Measurements from ENCODE around the gene SSH2.
A peak's percentile ranks its signal among the peaks of the same experiment; 100 is the strongest.

Gene SSH2

DNA sequence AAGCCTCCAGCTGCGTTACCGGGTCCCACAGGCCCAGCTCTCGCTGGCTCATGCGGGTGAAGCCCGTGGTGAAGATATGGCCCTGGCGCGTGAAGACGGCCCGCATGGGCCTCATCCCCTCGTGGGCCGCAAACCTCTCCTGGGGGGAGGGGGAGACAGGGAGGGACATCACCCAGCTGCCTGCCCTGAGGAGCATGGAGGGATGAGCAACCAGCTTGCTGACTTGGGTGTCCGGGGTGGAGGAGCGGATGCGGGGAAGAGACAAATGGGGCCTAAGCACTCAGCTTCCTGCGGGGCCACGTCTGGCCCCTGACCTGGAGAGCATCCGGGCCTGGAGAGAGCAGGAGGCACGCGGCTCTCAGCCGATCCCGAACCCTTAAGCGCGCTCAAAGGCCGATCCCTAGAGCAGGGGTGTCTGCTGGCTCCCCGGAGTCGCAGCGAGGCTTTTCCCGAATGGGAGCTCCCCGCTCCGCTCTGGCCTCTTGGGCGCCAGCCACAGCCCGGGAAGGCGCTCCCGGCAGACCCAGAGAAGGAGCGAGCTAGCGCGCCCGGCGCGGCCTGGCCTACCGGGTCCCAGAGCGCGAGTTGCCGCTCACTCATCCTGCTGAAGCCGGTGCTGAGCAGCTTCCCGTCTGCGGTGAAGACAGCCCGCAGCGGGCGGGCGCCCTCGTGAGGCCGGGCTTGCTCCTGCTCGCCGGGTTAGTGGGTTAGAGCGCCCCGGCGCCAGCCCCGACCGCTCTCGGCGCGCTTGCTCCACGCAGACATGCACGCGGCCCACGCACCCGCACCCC, 312.4 kb downstream of the SSH2 start:
- DNase-seq = no peak
- Histone ChIP-seq H3K36me3 (peaks cover 12% of the 10 kb centered on the region), H3K4me3 (ENCODE audit: low read depth, low read length) (no peak overlapping the region), H3K27me3 (no peaks in the 10 kb centered on the region), H3K4me1 (no peaks in the 10 kb centered on the region), H3K9me3 (no peaks in the 10 kb centered on the region)
- TF ChIP-seq, protein P1, sequence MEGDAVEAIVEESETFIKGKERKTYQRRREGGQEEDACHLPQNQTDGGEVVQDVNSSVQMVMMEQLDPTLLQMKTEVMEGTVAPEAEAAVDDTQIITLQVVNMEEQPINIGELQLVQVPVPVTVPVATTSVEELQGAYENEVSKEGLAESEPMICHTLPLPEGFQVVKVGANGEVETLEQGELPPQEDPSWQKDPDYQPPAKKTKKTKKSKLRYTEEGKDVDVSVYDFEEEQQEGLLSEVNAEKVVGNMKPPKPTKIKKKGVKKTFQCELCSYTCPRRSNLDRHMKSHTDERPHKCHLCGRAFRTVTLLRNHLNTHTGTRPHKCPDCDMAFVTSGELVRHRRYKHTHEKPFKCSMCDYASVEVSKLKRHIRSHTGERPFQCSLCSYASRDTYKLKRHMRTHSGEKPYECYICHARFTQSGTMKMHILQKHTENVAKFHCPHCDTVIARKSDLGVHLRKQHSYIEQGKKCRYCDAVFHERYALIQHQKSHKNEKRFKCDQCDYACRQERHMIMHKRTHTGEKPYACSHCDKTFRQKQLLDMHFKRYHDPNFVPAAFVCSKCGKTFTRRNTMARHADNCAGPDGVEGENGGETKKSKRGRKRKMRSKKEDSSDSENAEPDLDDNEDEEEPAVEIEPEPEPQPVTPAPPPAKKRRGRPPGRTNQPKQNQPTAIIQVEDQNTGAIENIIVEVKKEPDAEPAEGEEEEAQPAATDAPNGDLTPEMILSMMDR (IDR thresholded peaks at IDR 0.05; ENCODE audit: low read depth, low read length) = no peak

DNA sequence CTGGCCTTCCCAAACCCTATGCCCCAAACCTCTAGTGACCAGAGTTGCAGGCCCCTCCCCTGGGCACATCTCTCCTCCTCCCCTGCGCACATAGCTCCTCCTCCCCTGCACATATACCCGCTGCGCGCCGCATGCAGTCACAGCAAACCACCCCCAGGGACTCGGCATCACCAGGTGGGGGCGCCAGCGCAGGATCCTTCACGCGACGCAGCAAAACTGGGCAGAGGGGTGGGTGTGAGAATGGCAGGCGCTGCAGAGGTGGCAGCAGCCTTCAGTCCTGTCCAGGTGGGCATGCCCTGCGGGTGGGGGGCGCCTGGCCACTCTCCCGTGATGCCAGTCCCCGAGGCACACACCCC, 312.9 kb downstream of the SSH2 start:
- peak; percentile 78 for DNase-seq
- H3K4me3 ChIP-seq (ENCODE audit: low read depth, low read length) = no peak overlapping the region
- no peaks in the 10 kb centered on the region for H3K9me3 ChIP-seq
- no peaks in the 10 kb centered on the region for H3K27me3 ChIP-seq
- no peaks in the 10 kb centered on the region for H3K4me1 ChIP-seq
- TF ChIP-seq, protein P1 (IDR thresholded peaks at IDR 0.05; ENCODE audit: low read depth, low read length) = peak; percentile 61
- peaks cover 13% of the 10 kb centered on the region for H3K36me3 ChIP-seq

DNA sequence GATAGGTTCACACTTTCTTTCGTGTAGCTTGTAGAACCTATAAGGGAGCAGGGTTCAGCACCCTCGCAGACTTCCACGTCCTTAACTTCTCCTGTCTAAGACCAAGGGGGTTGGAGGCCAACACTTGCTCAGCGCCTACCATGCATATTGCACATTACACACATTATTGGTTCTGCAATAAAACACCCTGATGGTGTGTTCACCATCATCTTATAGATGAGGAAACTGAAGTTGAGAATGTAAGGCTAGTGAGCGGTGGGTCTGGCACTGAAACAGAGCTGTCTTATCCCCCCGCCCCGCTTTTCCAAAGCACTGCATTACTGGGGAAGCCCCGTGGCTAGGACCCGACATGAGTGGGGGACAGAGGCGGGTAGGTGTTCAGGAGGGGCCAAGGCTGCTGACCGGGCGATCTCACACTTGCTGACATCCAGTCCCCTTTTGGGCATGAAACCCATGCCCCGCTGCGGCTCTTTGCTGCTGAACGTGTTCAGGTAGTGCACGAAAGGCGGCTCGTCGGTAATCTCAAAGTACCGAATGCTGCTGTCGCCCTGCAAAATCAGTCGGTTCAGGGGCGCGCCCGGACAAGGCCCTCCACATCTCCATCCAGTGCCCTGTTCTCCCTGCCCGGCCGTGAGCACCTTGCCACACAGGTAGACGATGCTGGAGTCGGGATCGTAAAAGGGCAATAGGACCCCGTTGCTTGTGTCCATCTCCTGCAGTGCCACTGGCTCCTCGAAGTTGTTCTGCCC, 313.6 kb downstream of the SSH2 start:
- no peak for DNase-seq
- TF ChIP-seq, protein P1 (IDR thresholded peaks at IDR 0.05; ENCODE audit: low read depth, low read length) = no peak
- Histone ChIP-seq H3K4me3 (ENCODE audit: low read depth, low read length) (no peak overlapping the region), H3K4me1 (no peaks in the 10 kb centered on the region), H3K9me3 (no peaks in the 10 kb centered on the region), H3K36me3 (peaks cover 13% of the 10 kb centered on the region), H3K27me3 (no peaks in the 10 kb centered on the region)

DNA sequence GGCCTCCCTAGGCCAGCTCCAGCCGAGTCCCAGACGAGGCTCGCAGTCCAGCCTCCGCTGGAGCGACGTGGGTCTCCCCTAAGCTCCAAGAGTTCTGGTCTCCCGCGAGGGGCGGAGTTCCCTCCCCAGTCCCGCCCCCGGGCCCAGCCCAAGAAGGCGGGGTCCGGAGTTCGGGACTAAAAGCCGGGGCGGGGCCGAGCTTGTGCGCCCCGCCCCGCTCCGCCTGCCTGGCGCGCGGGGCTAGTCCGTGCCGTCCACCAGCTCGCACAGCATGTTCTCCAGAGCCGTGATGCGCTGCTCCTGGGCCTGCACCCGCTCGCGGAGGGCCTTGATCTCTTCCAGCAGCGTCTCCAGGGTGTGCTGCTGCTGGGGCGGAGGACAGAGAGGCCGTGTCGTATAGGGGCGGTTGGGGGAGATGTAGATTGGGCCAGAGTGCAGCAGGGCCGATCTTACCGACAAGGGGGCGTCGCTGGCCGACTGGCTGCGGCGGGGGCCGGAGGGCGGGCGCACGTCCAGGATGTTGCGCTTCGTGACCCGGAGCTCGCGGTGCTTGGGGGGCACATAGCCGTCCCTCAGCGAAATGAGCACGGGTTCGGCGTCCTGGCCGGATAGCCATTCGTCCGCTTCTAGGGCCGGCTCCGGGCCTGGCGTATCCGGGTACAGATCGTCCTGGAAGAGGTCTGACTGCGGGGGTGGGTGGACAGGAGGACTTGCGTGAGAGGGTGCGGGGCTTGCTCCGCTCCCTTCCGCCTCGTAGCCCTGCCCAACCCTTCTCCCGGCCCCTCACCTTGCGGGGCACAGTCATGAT, 314.3 kb downstream of the SSH2 start:
- no peak overlapping the region for H3K4me3 ChIP-seq (ENCODE audit: low read depth, low read length)
- no peaks in the 10 kb centered on the region for H3K4me1 ChIP-seq
- DNase-seq = no peak
- H3K9me3 ChIP-seq = no peaks in the 10 kb centered on the region
- TF ChIP-seq, protein P1 (IDR thresholded peaks at IDR 0.05; ENCODE audit: low read depth, low read length) = no peak
- no peaks in the 10 kb centered on the region for H3K27me3 ChIP-seq
- H3K36me3 ChIP-seq = peaks cover 13% of the 10 kb centered on the region

DNA sequence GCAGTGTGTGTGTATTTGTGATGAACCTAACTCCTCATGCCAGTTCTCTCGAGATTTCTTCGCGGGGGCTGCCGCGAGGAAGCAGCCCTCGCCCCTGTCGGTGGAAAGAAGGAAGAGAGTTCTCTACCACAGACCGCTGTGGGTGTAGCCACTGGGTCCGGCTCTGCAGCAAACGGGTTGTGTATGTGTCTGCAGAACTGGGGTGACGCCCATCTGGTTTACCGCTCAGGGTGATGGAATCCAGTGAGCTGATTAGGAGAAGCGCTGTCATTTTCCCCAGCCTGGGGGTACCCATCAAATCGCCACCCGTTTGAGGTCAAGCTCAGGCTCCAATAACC, 315.0 kb downstream of the SSH2 start:
- Histone ChIP-seq H3K9me3 (no peaks in the 10 kb centered on the region), H3K4me3 (ENCODE audit: low read depth, low read length) (no peak overlapping the region), H3K27me3 (no peaks in the 10 kb centered on the region), H3K4me1 (no peaks in the 10 kb centered on the region), H3K36me3 (peaks cover 13% of the 10 kb centered on the region)
- no peak for DNase-seq
- TF ChIP-seq, protein P1 (IDR thresholded peaks at IDR 0.05; ENCODE audit: low read depth, low read length) = no peak

All from BE2C (cell line).